Measurements from ENCODE around the gene SFTA2. TPM values are rescaled to one million over a fixed set of nuclear protein-coding genes. Genes with fewer than 3 reads are reported as not detected.

Gene SFTA2
- total and polyA plus RNA-seq, 9 of the 15 experiments (the other 6 are each of a cell fraction or from before 2014, with no cell fraction given) = not detected

GRCh38 chr6:30955367-30956042 lies 23.5 kb upstream of the SFTA2 start (continued):
- TF ChIP-seq PRDM10 (IDR thresholded peaks at IDR 0.05; ENCODE audit: partially characterized antibody) = no peak
- TF ChIP-seq DLX4 (CRISPR knock-in tag; IDR thresholded peaks at IDR 0.05) = no peak
- no peak for TF ChIP-seq HOMEZ (CRISPR knock-in tag; IDR thresholded peaks at IDR 0.05)
- TF ChIP-seq KAT8 (IDR thresholded peaks at IDR 0.05; ENCODE audit: low read depth) = no peak; the same call in 1 of the 2 replicates
- TF ChIP-seq ELK3 (CRISPR knock-in tag; IDR thresholded peaks at IDR 0.05) = no peak
- TF ChIP-seq CTCF (IDR thresholded peaks at IDR 0.05 in 2 of 3, conservative IDR thresholded peaks at IDR 0.05 in 1 of 3; ENCODE audit: insufficient read depth in 2 of 3, low read depth in 1 of 3, low read length in 3 of 3) = 0 out of 6 replicates have a peak, but pooled peaks of 1 of the 3 experiments have one; percentile 2
- TF ChIP-seq PATZ1 (CRISPR knock-in tag; IDR thresholded peaks at IDR 0.05; ENCODE audit: borderline replicate concordance) = peak; percentile 65; the same call in 1 of the 2 replicates
- TF ChIP-seq ZNF644 (tag; IDR thresholded peaks at IDR 0.05; ENCODE audit: low read depth) = 0 out of 2 replicates have a peak, but pooled peaks have one; percentile 60
- TF ChIP-seq EHMT2 (IDR thresholded peaks at IDR 0.05) = no peak
- no peak for TF ChIP-seq E2F4 (CRISPR knock-in tag; IDR thresholded peaks at IDR 0.05; ENCODE audit: low read depth)
- no peak; the same call in 1 of the 2 replicates for TF ChIP-seq GATAD2B (IDR thresholded peaks at IDR 0.05; ENCODE audit: borderline replicate concordance)
- no peak for TF ChIP-seq MAFF (IDR thresholded peaks at IDR 0.05; ENCODE audit: low read length)
- TF ChIP-seq NCOA4 (IDR thresholded peaks at IDR 0.05; ENCODE audit: partially characterized antibody) = no peak
- TF ChIP-seq ELF2 (CRISPR knock-in tag; IDR thresholded peaks at IDR 0.05) = peak; percentile 26; the same call in 1 of the 2 replicates

All from K562 (cell line).